ENCODE results near the gene MAN1A1. TPM values are rescaled to one million over a fixed set of nuclear protein-coding genes. Genes with fewer than 3 reads are reported as not detected.

MAN1A1 gene
- polyA plus RNA-seq, 1 donor from 2014 or later, result 4.6 TPM

GRCh38 chr6:119226089-119226488, 123.5 kb downstream of the MAN1A1 start:
- Histone ChIP-seq H2AFZ (ENCODE audit: low read depth, low read length) (no peak overlapping the region), H3K27me3 (ENCODE audit: insufficient read depth, low read depth, low read length) (no peaks in the 10 kb centered on the region), H3K36me3 (ENCODE audit: insufficient read depth, low read length) (no peaks in the 10 kb centered on the region), H4K20me1 (ENCODE audit: insufficient read depth) (no peaks in the 10 kb centered on the region), H3F3A (ENCODE audit: insufficient read depth, low read length, poor library complexity, severe bottlenecking) (no peaks in the 10 kb centered on the region), H3K9me2 (ENCODE audit: insufficient read depth, low read length) (no peaks in the 10 kb centered on the region), H3K27ac (ENCODE audit: low read length) (no peak overlapping the region), H3K79me2 (replicated peaks; ENCODE audit: insufficient read depth, low read length) (no peaks in the 10 kb centered on the region), H3K9ac (ENCODE audit: low read length) (no peak overlapping the region), H3K4me2 (ENCODE audit: low read length) (no peak overlapping the region), H3K9me3 (ENCODE audit: low read length) (no peaks in the 10 kb centered on the region), H3K4me3 (ENCODE audit: low read length) (no peak overlapping the region)
- TF ChIP-seq RAD21 (conservative IDR thresholded peaks at IDR 0.05) (no peak), POLR2AphosphoS5 (IDR thresholded peaks at IDR 0.05) (no peak), TAF1 (IDR thresholded peaks at IDR 0.05; ENCODE audit: low read depth) (no peak), MXI1 (conservative IDR thresholded peaks at IDR 0.05; ENCODE audit: poor library complexity, severe bottlenecking) (no peak), CTCF (IDR thresholded peaks at IDR 0.05; ENCODE audit: poor library complexity, severe bottlenecking) (no peak), EP300 (conservative IDR thresholded peaks at IDR 0.05; ENCODE audit: poor library complexity, severe bottlenecking) (no peak), EZH2 (IDR thresholded peaks at IDR 0.05; ENCODE audit: borderline replicate concordance, insufficient read depth, low read length, poor library complexity, severe bottlenecking) (no peak), REST (IDR thresholded peaks at IDR 0.05; ENCODE audit: borderline replicate concordance) (no peak), SMC3 (conservative IDR thresholded peaks at IDR 0.05; ENCODE audit: poor library complexity) (no peak)

GRCh38 chr6:119224095-119224701, 125.4 kb downstream of the MAN1A1 start:
- no peaks in the 10 kb centered on the region for H3K27me3 ChIP-seq (ENCODE audit: insufficient read depth, low read depth, low read length)
- no peaks in the 10 kb centered on the region for H3K9me2 ChIP-seq (ENCODE audit: insufficient read depth, low read length)
- no peaks in the 10 kb centered on the region for H3K36me3 ChIP-seq (ENCODE audit: insufficient read depth, low read length)
- H4K20me1 ChIP-seq (ENCODE audit: insufficient read depth), result no peaks in the 10 kb centered on the region
- no peak overlapping the region for H3K4me2 ChIP-seq (ENCODE audit: low read length)
- H2AFZ ChIP-seq (ENCODE audit: low read depth, low read length), result no peak overlapping the region
- TF ChIP-seq CTCF (IDR thresholded peaks at IDR 0.05; ENCODE audit: poor library complexity, severe bottlenecking), result no peak
- TF ChIP-seq RAD21 (conservative IDR thresholded peaks at IDR 0.05), result no peak
- TF ChIP-seq TAF1 (IDR thresholded peaks at IDR 0.05; ENCODE audit: low read depth), result no peak
- no peak for TF ChIP-seq EZH2 (IDR thresholded peaks at IDR 0.05; ENCODE audit: borderline replicate concordance, insufficient read depth, low read length, poor library complexity, severe bottlenecking)
- TF ChIP-seq EP300 (conservative IDR thresholded peaks at IDR 0.05; ENCODE audit: poor library complexity, severe bottlenecking), result no peak
- TF ChIP-seq SMC3 (conservative IDR thresholded peaks at IDR 0.05; ENCODE audit: poor library complexity), result no peak
- no peak for TF ChIP-seq POLR2AphosphoS5 (IDR thresholded peaks at IDR 0.05)
- TF ChIP-seq REST (IDR thresholded peaks at IDR 0.05; ENCODE audit: borderline replicate concordance), result no peak
- TF ChIP-seq MXI1 (conservative IDR thresholded peaks at IDR 0.05; ENCODE audit: poor library complexity, severe bottlenecking), result no peak
- no peak overlapping the region for H3K4me3 ChIP-seq (ENCODE audit: low read length)
- H3K9me3 ChIP-seq (ENCODE audit: low read length), result no peaks in the 10 kb centered on the region
- no peak overlapping the region for H3K27ac ChIP-seq (ENCODE audit: low read length)
- H3K9ac ChIP-seq (ENCODE audit: low read length), result no peak overlapping the region
- no peaks in the 10 kb centered on the region for H3F3A ChIP-seq (ENCODE audit: insufficient read depth, low read length, poor library complexity, severe bottlenecking)
- H3K79me2 ChIP-seq (replicated peaks; ENCODE audit: insufficient read depth, low read length), result no peaks in the 10 kb centered on the region

Data from neural cell (in vitro differentiated cells).